ENCODE results near the gene SLC47A1.

The SLC47A1 gene

DNA sequence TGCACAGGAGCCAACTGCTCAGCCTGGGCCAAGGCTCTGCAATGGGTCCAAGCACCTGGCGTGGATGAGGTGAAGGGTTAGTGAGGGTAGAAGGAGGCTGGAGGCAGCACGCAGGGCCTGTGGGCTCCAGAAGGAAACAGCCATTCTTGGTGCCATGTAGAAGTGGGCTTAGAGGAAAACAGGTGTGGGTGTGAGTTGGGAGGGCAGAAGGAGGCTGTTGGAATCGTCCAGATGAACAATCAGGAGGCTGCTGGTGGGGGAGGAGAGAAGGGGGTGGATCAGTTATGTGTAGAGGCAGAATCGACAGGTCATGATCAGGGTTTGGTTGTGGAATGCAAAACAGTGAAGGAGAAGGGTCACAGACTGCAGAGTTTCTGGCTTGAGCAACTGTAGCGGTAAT lies 63.2 kb downstream of the SLC47A1 start:
- no peak for DNase-seq

DNA sequence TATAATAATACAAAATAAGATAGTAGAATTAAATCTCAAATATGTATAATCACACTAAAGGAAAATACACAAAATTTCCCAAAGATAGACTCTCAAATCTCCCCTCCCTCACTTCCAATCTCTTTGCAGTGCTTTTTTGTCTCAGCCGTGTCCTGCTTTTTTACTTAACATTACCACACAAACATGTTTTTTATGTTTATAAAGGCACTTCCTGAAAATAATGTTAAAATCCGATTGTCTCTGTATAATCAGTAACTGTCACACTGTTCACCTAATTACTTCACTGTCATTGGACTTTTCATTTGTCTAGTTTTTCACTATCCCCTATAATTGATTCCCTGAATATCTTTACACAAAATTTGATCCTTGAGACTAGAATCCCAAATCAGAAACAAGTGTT lies 76.7 kb downstream of the SLC47A1 start:
- no peak for DNase-seq

DNA sequence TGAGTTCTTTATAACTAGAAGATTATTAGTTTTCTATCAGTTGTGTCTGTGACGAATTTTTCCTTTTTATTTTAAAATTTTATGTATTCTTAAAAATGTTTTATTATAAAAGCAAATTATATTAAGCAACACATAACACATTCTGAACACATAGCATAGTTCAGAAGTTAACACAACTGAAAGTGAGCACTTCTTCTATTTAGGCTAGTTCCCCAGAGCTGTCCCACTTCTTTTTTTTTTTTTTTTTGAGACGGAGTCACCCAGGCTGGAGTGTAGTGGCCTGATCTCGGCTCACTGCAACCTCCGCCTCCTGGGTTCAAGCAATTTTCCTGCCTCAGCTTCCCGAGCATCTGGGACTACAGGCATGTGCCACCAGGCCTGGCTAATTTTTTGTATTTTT lies 77.2 kb downstream of the SLC47A1 start:
- no peak for DNase-seq

DNA sequence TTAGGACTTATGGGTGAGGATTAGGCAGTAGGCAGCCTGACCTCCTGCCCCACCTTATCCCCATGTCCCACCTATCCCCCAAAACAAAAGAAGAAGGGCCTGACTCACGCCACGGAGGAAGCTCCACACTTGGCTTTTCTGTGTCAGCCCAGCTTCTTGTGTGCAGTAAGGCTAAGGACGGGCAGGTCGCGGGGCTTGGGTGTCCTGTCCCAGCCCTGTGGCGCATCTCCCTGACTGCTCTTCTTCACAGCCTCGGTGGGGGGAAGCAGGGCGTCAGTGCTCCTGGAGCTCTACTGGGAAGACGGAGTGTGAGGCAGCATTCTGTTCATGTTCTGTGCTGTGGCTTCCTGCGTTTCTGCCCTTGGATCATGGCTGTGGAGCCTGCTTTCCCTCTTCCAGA lies 80.3 kb downstream of the SLC47A1 start:
- DNase-seq, result no peak

DNA sequence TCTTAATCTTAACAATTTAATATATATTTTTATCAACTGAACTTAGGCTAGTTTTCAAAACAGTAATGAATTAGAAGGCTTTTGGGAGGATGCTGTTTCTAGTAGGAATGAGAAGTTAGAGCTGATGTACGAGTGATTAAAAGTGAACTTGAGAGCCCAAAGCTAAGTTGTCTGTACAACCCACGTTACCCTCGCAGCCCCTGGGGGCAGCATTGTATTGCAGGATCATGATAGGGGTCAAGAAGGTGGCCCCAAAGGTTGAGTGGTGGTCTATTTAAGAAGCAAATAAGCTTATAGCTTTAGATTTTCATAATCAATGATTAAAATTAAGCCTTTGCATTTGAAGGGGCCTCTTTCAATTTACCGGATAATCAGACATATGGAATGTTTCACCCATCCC lies 81.2 kb downstream of the SLC47A1 start:
- no peak for DNase-seq

DNA sequence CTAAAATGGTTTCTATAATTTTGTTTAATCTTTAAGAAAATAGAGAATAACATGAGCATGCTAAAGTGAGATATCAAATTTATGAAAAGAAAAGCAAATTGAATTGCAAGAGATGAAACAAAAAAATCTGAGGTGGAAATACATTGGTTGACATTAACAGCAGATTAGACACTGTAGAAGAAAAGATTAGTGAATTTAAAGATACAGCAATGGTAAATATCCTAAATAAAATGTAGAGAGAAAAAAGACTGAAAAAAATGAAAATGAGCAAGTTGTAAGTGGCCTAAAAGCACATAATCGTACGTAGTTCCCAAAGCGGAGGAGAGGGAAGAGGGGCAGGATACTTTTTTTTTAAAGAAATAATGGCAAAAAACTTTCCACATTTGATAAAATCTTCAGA lies 84.4 kb downstream of the SLC47A1 start:
- DNase-seq, result no peak

DNA sequence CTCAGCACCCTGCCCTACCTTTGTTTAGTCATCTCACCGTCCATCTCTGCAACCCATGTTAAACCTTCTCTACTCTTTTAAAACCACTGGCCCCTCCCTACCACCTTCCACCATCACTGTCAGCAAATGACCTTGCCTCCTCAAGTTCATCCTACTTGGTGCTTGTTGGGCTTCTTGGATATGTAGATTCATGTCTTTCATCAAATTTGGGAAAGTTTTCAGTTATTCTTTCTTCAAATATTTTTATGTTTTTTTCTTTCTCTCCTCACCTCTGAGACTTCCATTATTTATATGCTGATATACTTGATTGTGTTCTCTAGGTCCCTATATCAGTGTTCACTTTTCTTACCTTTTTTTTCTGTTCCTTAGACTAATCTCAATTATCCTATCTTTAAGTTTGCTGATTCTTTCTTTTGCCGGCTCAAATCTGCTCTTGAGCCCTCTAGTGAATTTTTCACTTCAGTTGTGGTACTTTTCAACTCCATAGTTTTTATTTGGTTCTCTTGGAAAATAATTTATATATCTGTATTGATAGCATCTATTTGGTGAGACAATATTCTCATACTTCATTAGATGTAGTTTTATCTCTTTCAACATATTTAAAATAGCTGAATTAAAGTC lies 86.2 kb downstream of the SLC47A1 start:
- DNase-seq, result no peak

DNA sequence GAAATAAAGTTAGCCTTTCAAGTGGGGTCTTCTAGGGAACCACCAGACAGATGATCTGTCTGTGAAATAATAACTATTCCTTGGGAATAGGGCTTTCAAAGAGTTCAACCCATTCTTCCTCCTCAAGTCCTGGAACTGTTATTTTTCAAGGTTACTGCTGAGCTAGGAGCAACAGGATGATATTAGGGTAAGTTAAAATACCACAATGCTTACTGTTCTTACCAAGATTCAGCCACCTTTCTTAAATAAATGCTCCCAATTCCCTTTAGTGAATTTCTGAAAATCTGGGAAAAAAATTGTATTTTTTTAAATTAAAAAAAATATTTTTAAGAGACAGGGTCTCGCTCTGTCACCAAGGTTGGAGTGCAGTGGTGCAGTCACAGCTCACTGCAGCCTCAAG lies 88.0 kb downstream of the SLC47A1 start:
- no peak for DNase-seq

DNA sequence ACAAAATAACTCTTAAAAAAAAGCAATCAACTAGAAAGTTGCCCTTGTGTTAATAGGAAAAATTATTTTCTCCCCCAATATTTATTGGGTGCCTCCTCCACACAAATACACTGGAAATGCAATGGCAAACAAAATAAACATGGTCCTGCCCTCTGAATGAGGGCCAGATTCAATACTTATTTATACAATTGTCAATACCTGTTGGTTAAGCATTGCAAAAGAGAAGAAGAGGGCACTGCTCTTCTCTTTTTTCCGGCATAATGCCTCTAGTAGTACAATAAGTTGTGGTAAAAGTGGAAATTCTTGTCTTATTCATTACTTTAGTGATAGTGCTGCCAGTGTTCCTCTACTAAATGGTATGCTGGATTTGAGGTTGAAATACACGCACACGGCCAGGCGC lies 92.4 kb downstream of the SLC47A1 start:
- no peak for DNase-seq
